ENCODE measurements around the gene GUCD1. TPM values are rescaled to one million over a fixed set of nuclear protein-coding genes. Genes with fewer than 3 reads are reported as not detected.
"Not testable (repeated sequence)": the region's sequence is repeated elsewhere in the genome, so short reads cannot be mapped to it uniquely, and the experiment has no call there.

GUCD1 gene
- 100 to 1,000 TPM; 124 to 144 (median 135) TPM for total RNA-seq
- polyA plus RNA-seq, result 161 TPM
- long read RNA-seq, donor 1, transcript GUCD1-206 (6 exons, 3,613 nt), result major isoform, 92 of 167 reads
- long read RNA-seq, donor 1, transcript GUCD1-204 (6 exons, 3,482 nt), result minor isoform, 7 of 167 reads
- long read RNA-seq, donor 1, transcript GUCD1-212 (2 exons, 510 nt), result minor isoform, 7 of 167 reads
- long read RNA-seq, donor 1, partial matches to known transcripts, result 7 of 167 reads
- long read RNA-seq, donor 1, other reads (novel, unspliced or antisense), result 46 of 167 reads
- long read RNA-seq, donor 2, transcript GUCD1-203 (6 exons, 1,606 nt), result minor isoform, 7 of 154 reads
- long read RNA-seq, donor 2, transcript GUCD1-206 (6 exons, 3,613 nt), result major isoform, 101 of 154 reads
- long read RNA-seq, donor 2, partial matches to known transcripts, result 0 of 154 reads
- long read RNA-seq, donor 2, other reads (novel, unspliced or antisense), result 39 of 154 reads
- long read RNA-seq, donor 3, transcript GUCD1-204 (6 exons, 3,482 nt), result minor isoform, 9 of 296 reads
- long read RNA-seq, donor 3, transcript GUCD1-203 (6 exons, 1,606 nt), result minor isoform, 12 of 296 reads
- long read RNA-seq, donor 3, transcript GUCD1-206 (6 exons, 3,613 nt), result major isoform, 120 of 296 reads
- long read RNA-seq, donor 3, transcript GUCD1-212 (2 exons, 510 nt), result minor isoform, 13 of 296 reads
- long read RNA-seq, donor 3, partial matches to known transcripts, result 37 of 296 reads
- long read RNA-seq, donor 3, other reads (novel, unspliced or antisense), result 101 of 296 reads
- long read RNA-seq, donor 4, transcript GUCD1-203 (6 exons, 1,606 nt), result minor isoform, 6 of 124 reads
- long read RNA-seq, donor 4, transcript GUCD1-206 (6 exons, 3,613 nt), result major isoform, 74 of 124 reads
- long read RNA-seq, donor 4, partial matches to known transcripts, result 3 of 124 reads
- long read RNA-seq, donor 4, other reads (novel, unspliced or antisense), result 32 of 124 reads

DNA sequence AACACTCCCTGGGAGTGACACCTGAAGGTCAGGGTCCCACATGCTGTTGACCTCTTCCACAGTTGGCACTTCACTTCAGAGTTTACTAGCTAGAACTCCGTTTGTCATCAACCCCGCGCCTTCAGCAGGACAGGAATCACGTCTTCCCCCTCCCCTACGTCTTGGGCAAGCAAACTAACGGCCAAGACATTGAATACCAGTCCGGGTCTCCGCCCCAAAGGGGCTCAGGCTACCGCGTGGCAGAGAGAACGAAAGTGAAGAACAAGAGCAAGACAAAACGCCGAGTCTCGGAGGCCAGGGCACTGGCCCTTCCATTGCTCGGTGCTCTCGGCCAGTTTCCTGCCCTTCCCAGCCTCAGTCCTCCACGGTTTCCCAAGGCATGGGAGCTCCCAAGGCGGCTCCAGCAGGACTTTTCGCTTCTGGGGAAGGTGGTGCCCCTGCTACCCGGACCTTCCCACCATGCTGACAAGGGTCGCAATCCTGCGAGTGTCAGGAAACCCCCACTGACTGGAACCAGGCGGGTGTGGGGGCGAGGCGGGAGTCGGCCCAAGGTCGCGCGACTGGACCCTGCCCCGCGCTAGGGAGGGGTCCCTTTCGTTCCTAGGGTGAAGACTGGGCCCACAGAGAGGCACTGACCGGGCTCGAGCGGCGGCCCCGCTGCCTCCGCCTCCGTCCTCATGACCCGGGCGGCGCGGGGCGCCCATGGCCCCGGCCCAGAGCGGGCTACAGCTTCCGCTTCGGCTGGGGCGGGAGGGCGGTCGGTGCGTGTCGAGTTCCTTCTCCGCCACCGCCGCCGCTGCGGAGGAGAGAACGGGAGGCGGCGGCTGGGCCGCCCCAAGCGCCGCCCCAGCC lies at the start of gene GUCD1:
GUCD1 (minus strand) TSS at position 826 of the 852 bp plus-strand sequence; CDS start at position 679, 147 bp downstream.
- Histone ChIP-seq H3K27me3 (ENCODE audit: control insufficient read depth, insufficient read depth) (no peaks in the 10 kb centered on the region), H3K27ac (ENCODE audit: low read length) (peak within 1 kb of the TSS; percentile 100), H3K4me3 (ENCODE audit: low read length) (peak within 1 kb of the TSS; percentile 98), H3K9me3 (ENCODE audit: control insufficient read depth, low read length) (no peaks in the 10 kb centered on the region), H3K4me1 (ENCODE audit: control insufficient read depth, insufficient read depth, low read length) (peaks cover 29% of the 10 kb centered on the region)
- intact Hi-C loops (cut with DNase I), result no loop called here
- under 1% methylated on average over 64 of the region's 64 CpGs for WGBS
- peak in 1 of 2 donors; percentile 2 for ATAC-seq
- DNase-seq, result peak in 1 of 3 donors; percentile 62

DNA sequence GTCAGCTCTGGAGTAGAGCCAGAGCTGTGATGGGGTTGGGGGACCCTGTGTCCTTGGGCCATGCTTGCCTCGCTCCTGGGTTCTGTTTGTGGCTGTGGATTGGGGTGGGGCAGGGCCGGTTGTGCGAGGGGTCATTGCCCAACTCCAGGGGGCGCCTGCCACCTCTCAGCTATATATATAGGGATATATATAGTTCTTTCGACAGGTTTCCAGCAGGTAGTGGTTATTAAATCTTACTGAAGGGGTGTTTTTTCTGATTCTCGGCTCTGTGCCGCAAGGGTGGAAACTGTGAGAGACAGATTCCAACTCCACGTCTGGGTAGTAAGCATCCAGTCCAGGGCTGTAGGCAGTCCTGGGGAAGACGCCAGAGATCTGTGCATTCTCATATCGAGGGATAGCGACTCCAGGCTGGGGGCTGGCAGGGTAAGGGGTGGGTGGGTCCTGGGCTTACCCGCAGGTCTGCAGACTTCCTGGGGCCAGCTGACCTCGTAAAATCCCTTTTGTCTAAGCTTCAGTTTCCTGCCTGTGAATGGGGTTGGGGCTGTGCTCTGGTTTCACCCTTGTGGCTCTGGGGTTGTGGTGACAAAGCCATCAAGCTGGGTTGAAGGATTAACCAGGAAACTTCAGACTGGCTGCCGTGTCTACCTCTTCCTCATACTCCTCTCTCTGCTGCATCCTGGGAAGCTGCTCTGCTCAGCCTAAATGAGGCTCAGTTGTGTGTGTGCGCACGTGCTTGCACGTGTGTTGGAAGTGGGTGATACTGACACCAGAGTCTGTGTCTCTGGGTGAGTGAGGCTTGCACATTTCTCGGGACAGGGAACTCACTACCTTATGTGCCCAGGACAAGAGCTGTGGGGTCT lies 49.1 kb upstream of the GUCD1 start:
- H3K9me3 ChIP-seq (ENCODE audit: control insufficient read depth, low read length); H3K27me3 ChIP-seq (ENCODE audit: control insufficient read depth, insufficient read depth); H3K27ac ChIP-seq (ENCODE audit: low read length); intact Hi-C loops (cut with DNase I); H3K4me1 ChIP-seq (ENCODE audit: control insufficient read depth, insufficient read depth, low read length); H3K4me3 ChIP-seq (ENCODE audit: low read length): not testable (repeated sequence)
- DNase-seq, result peak in 2 of 3 donors; percentile 44 to 55
- WGBS, result 28% methylated on average over 18 of the region's 18 CpGs
- ATAC-seq, result peak in 1 of 2 donors; percentile 3

DNA sequence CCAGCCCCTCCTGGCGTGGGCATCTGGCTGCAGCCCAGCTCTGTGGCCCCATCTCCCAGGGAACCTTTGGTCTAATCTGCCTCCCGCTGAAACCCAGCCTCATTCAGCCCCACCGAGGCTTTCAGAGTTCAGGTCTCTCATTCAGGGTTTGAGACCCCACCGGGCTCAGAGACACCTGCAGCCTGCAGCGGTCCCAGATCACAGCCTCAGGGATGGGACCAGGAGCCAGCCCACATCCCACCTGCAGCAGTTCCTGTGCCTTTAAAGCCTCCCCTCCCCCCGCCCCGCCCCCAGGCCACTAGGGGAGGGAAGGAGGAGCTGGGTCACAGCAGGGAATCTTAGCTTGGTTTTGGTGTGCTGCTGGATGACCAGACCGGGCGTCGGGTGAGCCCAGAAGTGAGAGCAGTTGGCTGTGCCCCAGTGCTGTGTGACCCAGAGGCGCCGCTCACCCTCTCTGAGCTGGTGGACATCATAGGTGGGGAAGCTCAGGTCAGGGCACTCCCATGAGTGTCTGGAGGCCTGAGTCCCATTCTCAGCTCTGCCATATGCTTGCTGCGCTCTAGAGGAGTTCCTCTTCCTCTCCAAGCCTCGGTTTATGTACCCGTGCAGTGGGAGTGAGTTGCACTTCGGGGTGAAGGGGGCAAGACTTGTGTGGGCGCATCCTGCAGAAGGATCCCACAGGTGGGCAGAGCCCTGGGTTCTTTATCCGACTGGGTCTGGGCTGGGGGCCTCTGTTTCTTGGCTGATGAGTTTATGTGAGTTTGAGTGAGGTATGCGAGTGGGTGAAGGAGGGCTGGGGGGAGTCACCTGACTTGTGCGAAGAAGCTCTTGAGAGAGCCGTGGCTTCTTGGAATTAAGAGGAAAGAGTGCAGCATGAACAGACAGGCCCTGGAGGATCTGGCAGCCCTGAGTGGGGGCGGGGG lies 48.2 kb upstream of the GUCD1 start, which contains the start of gene GGT1:
GGT1 (plus strand) TSS at position 347 of the 923 bp plus-strand sequence. CDS start 7,889 bp downstream, outside the sequence.
- ATAC-seq; H3K27me3 ChIP-seq (ENCODE audit: control insufficient read depth, insufficient read depth); H3K4me1 ChIP-seq (ENCODE audit: control insufficient read depth, insufficient read depth, low read length); H3K9me3 ChIP-seq (ENCODE audit: control insufficient read depth, low read length); intact Hi-C loops (cut with DNase I); H3K4me3 ChIP-seq (ENCODE audit: low read length); H3K27ac ChIP-seq (ENCODE audit: low read length): not testable (repeated sequence)
- peak in 1 of 3 donors; percentile 67 for DNase-seq
- WGBS, result 70% methylated on average over 22 of the region's 22 CpGs

DNA sequence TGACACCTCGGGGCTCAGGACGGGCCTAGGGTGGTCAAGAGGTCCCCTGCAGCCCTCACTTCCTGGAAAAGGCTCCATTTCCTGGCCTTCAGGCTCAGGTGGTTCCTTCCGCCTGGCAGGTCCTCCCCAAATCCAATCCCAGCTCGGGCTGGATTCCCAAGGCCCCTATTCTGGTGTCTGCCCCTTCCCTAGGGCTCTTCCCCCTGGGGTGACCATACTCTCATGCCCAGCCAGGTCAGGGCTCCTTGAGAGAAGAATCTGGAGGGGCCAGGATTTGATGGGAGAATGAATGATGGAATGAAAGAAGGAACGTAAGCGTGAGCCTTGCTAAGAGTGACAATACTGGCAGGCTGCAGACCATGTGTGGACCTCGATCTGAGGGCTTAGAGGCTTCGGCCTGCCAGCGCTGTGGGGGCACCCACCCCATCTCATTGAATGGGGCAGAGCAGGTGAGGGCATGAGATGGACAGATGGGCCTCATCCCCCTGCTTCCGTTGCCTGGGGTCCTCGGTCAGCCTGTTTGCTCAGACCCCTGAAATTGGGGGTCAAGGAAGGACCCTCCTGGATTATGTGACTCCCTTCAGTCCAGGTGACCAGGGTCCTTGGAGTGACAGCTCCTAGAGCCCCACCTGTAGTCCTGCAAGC lies 47.3 kb upstream of the GUCD1 start:
- intact Hi-C loops (cut with DNase I); H3K27ac ChIP-seq (ENCODE audit: low read length); H3K4me1 ChIP-seq (ENCODE audit: control insufficient read depth, insufficient read depth, low read length); H3K4me3 ChIP-seq (ENCODE audit: low read length); ATAC-seq; H3K27me3 ChIP-seq (ENCODE audit: control insufficient read depth, insufficient read depth); DNase-seq; H3K9me3 ChIP-seq (ENCODE audit: control insufficient read depth, low read length): not testable (repeated sequence)
- 93% methylated on average over 11 of the region's 11 CpGs for WGBS

DNA sequence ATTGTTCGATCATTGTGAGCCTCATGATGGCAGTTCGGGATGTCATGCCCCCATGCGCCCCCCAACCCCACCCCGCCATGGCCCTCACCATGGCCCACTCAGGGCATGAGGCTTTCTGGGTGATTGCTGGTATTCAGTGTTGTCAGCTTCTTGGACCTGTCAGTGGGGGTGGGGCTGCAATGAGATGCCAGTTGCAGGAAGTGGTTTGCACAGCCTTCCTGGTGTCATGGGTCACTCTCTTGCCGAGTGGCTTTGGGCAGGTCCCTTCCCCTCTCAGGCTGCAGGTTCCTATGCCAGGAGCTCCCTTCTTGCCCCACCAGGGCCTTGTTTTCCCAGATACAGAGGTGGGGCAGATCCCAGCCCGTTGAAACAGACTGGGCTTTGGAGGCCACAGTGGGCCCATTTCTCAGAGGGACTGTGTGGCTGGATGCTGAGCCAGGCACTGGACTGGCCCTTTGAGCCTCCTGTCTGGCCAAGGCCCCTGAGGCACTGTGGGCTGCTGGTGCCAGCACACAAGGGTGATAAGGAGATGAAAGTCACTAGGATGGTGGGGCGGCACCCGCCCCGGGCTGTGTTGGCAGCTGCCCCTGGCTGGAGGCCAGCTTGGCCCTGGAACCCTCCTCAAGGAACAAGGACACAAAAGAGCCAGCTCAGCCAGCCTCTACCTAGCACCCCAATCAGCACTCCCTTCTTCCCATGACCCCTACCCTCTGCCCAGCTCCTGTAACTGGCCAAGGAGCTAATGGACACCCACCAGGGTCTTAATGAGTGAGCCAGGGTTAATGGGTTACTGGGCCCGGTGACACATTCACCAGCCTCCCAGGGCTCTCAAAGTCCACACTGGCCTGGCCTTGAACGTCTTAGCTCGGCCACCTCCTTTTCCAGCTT lies 46.5 kb upstream of the GUCD1 start:
- intact Hi-C loops (cut with DNase I), result no loop called here
- H3K4me3 ChIP-seq (ENCODE audit: low read length), result no peak overlapping the region

DNA sequence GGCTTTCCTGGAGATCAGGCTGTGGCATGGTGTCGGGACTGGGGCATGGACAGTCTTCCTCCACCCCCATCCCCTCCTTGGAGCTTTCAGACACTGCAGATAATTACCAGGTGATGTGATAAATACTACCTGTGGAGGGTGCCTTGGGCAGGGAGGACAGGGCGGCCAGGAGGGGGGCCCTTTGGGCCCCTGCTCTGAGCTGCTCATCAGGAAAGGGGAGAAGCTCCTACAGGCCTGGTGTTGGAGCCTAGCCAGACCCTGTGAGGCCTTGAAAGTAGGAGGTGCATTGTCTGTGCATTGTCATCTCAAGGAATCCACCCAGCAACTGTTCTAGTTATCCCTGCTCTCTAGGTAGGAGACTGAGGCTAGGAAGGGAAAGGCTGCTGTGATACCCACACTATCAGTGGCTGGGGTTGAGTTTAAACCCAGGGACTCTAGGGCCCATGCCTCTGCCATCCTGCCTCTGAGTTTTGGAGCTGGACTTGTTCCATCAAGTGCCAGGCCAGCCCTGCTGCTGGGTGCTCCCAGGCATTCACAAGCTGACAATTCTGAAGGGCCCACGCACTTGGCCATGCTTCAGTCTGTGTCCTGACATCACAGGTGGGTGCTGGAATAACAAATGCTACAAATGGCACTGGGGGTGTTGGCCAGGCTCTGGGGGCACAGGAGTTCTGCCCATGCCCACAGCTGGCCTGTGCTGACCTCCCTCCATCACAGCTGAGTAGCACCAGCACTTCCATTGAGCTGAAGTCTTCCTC lies 45.2 kb upstream of the GUCD1 start:
- H3K27me3 ChIP-seq (ENCODE audit: control insufficient read depth, insufficient read depth); intact Hi-C loops (cut with DNase I): not testable (repeated sequence)
- 91% methylated on average over 3 of the region's 3 CpGs for WGBS

More for the DNA sequence above, 46.5 kb upstream of the GUCD1 start:
- DNase-seq, result peak; percentile 52 to 88 (median 87)
- WGBS, result 67% methylated on average over 12 of the region's 12 CpGs
- Histone ChIP-seq H3K4me1 (ENCODE audit: control insufficient read depth, insufficient read depth, low read length) (peaks cover 3% of the 10 kb centered on the region), H3K27ac (ENCODE audit: low read length) (no peak overlapping the region), H3K9me3 (ENCODE audit: control insufficient read depth, low read length) (no peaks in the 10 kb centered on the region), H3K27me3 (ENCODE audit: control insufficient read depth, insufficient read depth) (no peaks in the 10 kb centered on the region)
- peak; percentile 67 to 78 for ATAC-seq

DNA sequence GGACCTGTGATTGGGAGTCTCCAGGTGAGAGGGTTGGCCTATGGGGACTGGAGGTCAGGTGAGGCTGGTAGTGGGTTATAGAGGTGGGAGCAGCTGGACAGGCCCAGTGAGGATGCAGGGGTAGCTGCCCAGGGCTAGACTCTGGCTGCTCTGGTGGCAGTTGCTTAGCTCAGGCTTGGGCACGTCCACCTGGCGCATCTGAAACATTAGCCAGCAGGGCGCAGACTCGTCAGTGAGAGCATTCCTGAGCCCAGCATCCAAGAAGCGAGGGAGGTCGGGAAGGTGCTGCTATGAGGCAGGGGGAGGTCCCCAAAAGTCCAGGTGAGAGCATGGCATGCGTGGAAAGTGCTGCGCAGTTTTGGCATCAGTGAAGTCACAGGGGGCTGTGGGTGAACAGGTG lies 44.6 kb upstream of the GUCD1 start:
- no peaks in the 10 kb centered on the region for H3K27me3 ChIP-seq (ENCODE audit: control insufficient read depth, insufficient read depth)
- no peak overlapping the region for H3K27ac ChIP-seq (ENCODE audit: low read length)
- H3K9me3 ChIP-seq (ENCODE audit: control insufficient read depth, low read length), result no peaks in the 10 kb centered on the region
- intact Hi-C loops (cut with DNase I), result no loop called here
- ATAC-seq (no peak), DNase-seq (peak in 1 of 3 donors; percentile 39)
- WGBS, result 82% methylated on average over 8 of the region's 8 CpGs
- H3K4me1 ChIP-seq (ENCODE audit: control insufficient read depth, insufficient read depth, low read length), result peaks cover 3% of the 10 kb centered on the region
- no peak overlapping the region for H3K4me3 ChIP-seq (ENCODE audit: low read length)

More for the DNA sequence above, 45.2 kb upstream of the GUCD1 start:
- not testable (repeated sequence) for H3K4me3 ChIP-seq (ENCODE audit: low read length); H3K27ac ChIP-seq (ENCODE audit: low read length); H3K9me3 ChIP-seq (ENCODE audit: control insufficient read depth, low read length); H3K4me1 ChIP-seq (ENCODE audit: control insufficient read depth, insufficient read depth, low read length); DNase-seq; ATAC-seq

DNA sequence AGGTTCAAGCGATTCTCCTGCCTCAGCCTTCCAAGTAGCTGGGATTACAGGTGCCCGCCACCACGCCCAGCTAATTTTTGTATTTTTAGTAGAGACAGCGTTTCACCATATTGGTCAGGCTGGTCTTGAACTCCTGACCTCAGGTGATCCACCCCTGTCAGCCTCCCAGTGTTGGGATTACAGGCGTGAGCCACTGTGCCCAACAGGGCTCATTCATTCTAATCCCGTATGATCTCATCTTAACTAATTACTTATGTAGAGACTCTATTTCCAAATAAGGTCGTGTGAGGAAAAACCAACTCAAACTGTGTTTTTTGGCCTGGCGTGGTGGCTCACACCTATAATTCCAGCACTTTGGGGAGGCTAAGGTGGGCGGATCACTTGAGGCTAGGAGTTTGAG lies 42.1 kb upstream of the GUCD1 start:
- H3K27ac ChIP-seq (ENCODE audit: low read length); DNase-seq; H3K4me1 ChIP-seq (ENCODE audit: control insufficient read depth, insufficient read depth, low read length); intact Hi-C loops (cut with DNase I); H3K4me3 ChIP-seq (ENCODE audit: low read length); H3K27me3 ChIP-seq (ENCODE audit: control insufficient read depth, insufficient read depth); ATAC-seq; H3K9me3 ChIP-seq (ENCODE audit: control insufficient read depth, low read length): not testable (repeated sequence)
- 87% methylated on average over 9 of the region's 9 CpGs for WGBS
